CD14-positive monocyte (primary cell): Measurements from ENCODE around the gene OSBPL1A. TPM values are rescaled to one million over a fixed set of nuclear protein-coding genes. Genes with fewer than 3 reads are reported as not detected.
A peak's percentile ranks its signal among the peaks of the same experiment; 100 is the strongest.

Source experiments
- DNase-seq, 3 donors: peaks; one replicate each; pipeline ENCODE4 v3.0.0-alpha.2; 2011 to 2022
- H2AFZ ChIP-seq: 2 replicates; pipeline ENCODE4 v1.6.0; 2012; ENCODE audit warnings: mild to moderate bottlenecking, low read depth, low read length, inconsistent platforms; ENCODE audit not compliant: insufficient read depth, poor library complexity, severe bottlenecking
- H3K27ac ChIP-seq, 2 donors: 1 replicate in 1 of 2; 2 replicates in 1 of 2; pipeline ENCODE4 v1.5.1; 2012 to 2013; ENCODE audit warnings: low read length in 2 of 2, control low read depth in 1 of 2, inconsistent platforms in 1 of 2, low read depth in 1 of 2, mild to moderate bottlenecking in 1 of 2
- H3K27me3 ChIP-seq, 2 donors: one replicate each; pipeline versions ENCODE4 v1.6.0 to v1.6.1; 2011 to 2013; ENCODE audit warnings: low read length in 2 of 2; ENCODE audit not compliant: control insufficient read depth in 2 of 2, insufficient read depth in 2 of 2
- H3K36me3 ChIP-seq, 2 donors: replicated peaks in 1 of 2; 1 replicate in 1 of 2; 2 replicates in 1 of 2; pipeline versions ENCODE4 v1.5.1 to v1.6.1; 2012 to 2013; ENCODE audit warnings: low read length in 2 of 2, control low read depth in 1 of 2, inconsistent platforms in 1 of 2, mild to moderate bottlenecking in 1 of 2; ENCODE audit not compliant: insufficient read depth in 2 of 2, control insufficient read depth in 1 of 2
- H3K4me1 ChIP-seq, 2 donors: 1 replicate in 1 of 2; 2 replicates in 1 of 2; pipeline versions ENCODE4 v1.5.1 to v1.6.1; 2012 to 2013; ENCODE audit warnings: low read length in 2 of 2, control low read depth in 1 of 2, inconsistent platforms in 1 of 2, mild to moderate bottlenecking in 1 of 2, moderate library complexity in 1 of 2; ENCODE audit not compliant: insufficient read depth in 2 of 2, control insufficient read depth in 1 of 2
- H3K4me2 ChIP-seq: replicated peaks from 2 replicates; pipeline ENCODE3; 2012; ENCODE audit warnings: low read length, moderate library complexity, mild to moderate bottlenecking; ENCODE audit not compliant: poor library complexity, severe bottlenecking; ENCODE audit errors: extremely low read depth
- H3K4me3 ChIP-seq, 3 experiments: fragments of 200-600 bp in 1 of 3; sonication (generic) in 1 of 3; replicated peaks in 1 of 3; 1 replicate in 2 of 3; 2 replicates in 1 of 3; pipeline ENCODE4 v1.5.1; 2011 to 2013; ENCODE audit warnings: low read length in 3 of 3, mild to moderate bottlenecking in 3 of 3, control low read depth in 2 of 3, low read depth in 2 of 3, inconsistent platforms in 1 of 3, moderate library complexity in 1 of 3
- H3K79me2 ChIP-seq: 2 replicates; pipeline ENCODE4 v1.6.0; 2012; ENCODE audit warnings: mild to moderate bottlenecking, control low read depth, inconsistent platforms, low read length, moderate library complexity; ENCODE audit not compliant: insufficient read depth
- H3K9ac ChIP-seq: 2 replicates; pipeline ENCODE4 v1.6.0; 2017; ENCODE audit warnings: low read length, mild to moderate bottlenecking; ENCODE audit not compliant: insufficient read depth, poor library complexity, severe bottlenecking
- H3K9me3 ChIP-seq, 2 donors: replicated peaks in 1 of 2; 1 replicate in 1 of 2; 2 replicates in 1 of 2; pipeline versions ENCODE4 v1.5.1 to v1.6.1; 2012 to 2013; ENCODE audit warnings: low read length in 2 of 2, control low read depth in 1 of 2; ENCODE audit not compliant: control insufficient read depth in 1 of 2, insufficient read depth in 1 of 2
- H4K20me1 ChIP-seq: 2 replicates; pipeline ENCODE4 v1.6.0; 2012; ENCODE audit warnings: mild to moderate bottlenecking, low read length, control low read depth, moderate library complexity; ENCODE audit not compliant: insufficient read depth
- H3K27ac Mint-ChIP-seq, 7 donors: one replicate each; pipeline ENCODE4 v1.8.0; 2020; ENCODE audit warnings: mild to moderate bottlenecking in 7 of 7, mixed read lengths in 7 of 7, moderate library complexity in 6 of 7, inconsistent platforms in 2 of 7
- H3K27me3 Mint-ChIP-seq, 3 donors: one replicate each; pipeline ENCODE4 v1.8.0; 2021 to 2022; ENCODE audit warnings: low read depth in 3 of 3, mild to moderate bottlenecking in 3 of 3, mixed read lengths in 3 of 3, moderate library complexity in 3 of 3, inconsistent platforms in 1 of 3
- H3K36me3 Mint-ChIP-seq, 2 donors: one replicate each; pipeline ENCODE4 v1.8.0; 2020; ENCODE audit warnings: mixed read lengths in 2 of 2, inconsistent platforms in 1 of 2, mild to moderate bottlenecking in 1 of 2
- H3K4me1 Mint-ChIP-seq: one replicate; pipeline ENCODE4 v1.8.0; 2020; ENCODE audit warnings: mild to moderate bottlenecking, mixed read lengths
- H3K4me3 Mint-ChIP-seq, 2 donors: one replicate each; pipeline ENCODE4 v1.8.0; 2020; ENCODE audit warnings: mild to moderate bottlenecking in 2 of 2, mixed read lengths in 2 of 2, moderate library complexity in 1 of 2
- H3K9me3 Mint-ChIP-seq, 7 donors: one replicate each; pipeline ENCODE4 v1.8.0; 2020 to 2022; ENCODE audit warnings: mixed read lengths in 7 of 7, mild to moderate bottlenecking in 6 of 7, moderate library complexity in 6 of 7, inconsistent platforms in 2 of 7
- CTCF ChIP-seq: fragments of 200-600 bp; IDR thresholded peaks from one replicate; pipeline ENCODE4 v1.8.0; 2022; ENCODE audit warnings: antibody characterized with exemption, mild to moderate bottlenecking
- WGBS: methylation state at CpG from one replicate; pipeline ENCODE4 v1.1.5; 2013; ENCODE audit warnings: missing lambda C conversion rate; ENCODE audit not compliant: insufficient coverage; 5-methylcytosine and 5-hydroxymethylcytosine counted together
- intact Hi-C, 2 donors: fragments of 100-400 bp; cut with micrococcal nuclease; formaldehyde crosslinking; loops; one replicate each; pipeline versions ENCODE4 v1.15.0 to v1.15.1; 2023
- polyA plus RNA-seq, 3 donors: library from polyadenylated mRNA; depleted of rRNA in 1 of 3; unstranded in 2 of 3; stranded (reverse) in 1 of 3; fragments of 300-500 nt in 2 of 3; fragments of >200 nt in 1 of 3; fragmentation: Illumina TruSeq in 2 of 3; gene quantifications; 1 replicate in 2 of 3; 2 replicates in 1 of 3; pipeline ENCODE4 v1.2.3, GENCODE V29; 2012 to 2021

Gene OSBPL1A
- polyA plus RNA-seq, 3 donors = 6.3 to 9.1 (median 7.1) TPM

- Mint-ChIP-seq H3K4me1 (peaks cover 46% of the 10 kb centered on the region), H3K27me3 (peaks cover 7 to 18% (median 16%) of the 10 kb centered on the region in 3 donors), H3K27ac (peak overlapping the region in 1 of 7 donors; percentile 51), H3K4me3 (peak overlapping the region; percentile 86 to 94), H3K9me3 (peaks cover 0 to 4% (median 1%) of the 10 kb centered on the region in 7 donors), H3K36me3 (peaks cover 2 to 10% of the 10 kb centered on the region in 2 donors)
- Histone ChIP-seq H3K36me3 (peaks cover 0 to under 1% of the 10 kb centered on the region in 2 donors), H3K27me3 (peaks cover 5 to 17% of the 10 kb centered on the region in 2 donors), H3K4me2 (peak overlapping the region; percentile 87), H3K27ac (no peak overlapping the region), H2AFZ (peak overlapping the region; percentile 36), H3K9me3 (no peaks in the 10 kb centered on the region), H3K9ac (no peak overlapping the region), H4K20me1 (no peaks in the 10 kb centered on the region), H3K79me2 (no peaks in the 10 kb centered on the region), H3K4me1 (peaks cover 42 to 45% of the 10 kb centered on the region in 2 donors), H3K4me3 (peak overlapping the region; percentile 44 to 75 (median 46))
- intact Hi-C loops = no loop called here
- WGBS = no CpG with 5 or more reads among the region's 9 CpGs
- TF ChIP-seq CTCF = no peak
- DNase-seq = no peak
Observed at GRCh38 chr18:24272229-24272525, 125.4 kb downstream of the OSBPL1A start.

- Histone ChIP-seq H3K4me3 (peak overlapping the region; percentile 44 to 75 (median 46)), H3K9me3 (no peaks in the 10 kb centered on the region), H3K4me2 (peak overlapping the region; percentile 87), H4K20me1 (no peaks in the 10 kb centered on the region), H3K9ac (peak overlapping the region; percentile 37), H3K36me3 (no peaks in the 10 kb centered on the region), H2AFZ (peak overlapping the region; percentile 85), H3K27me3 (peaks cover 5 to 17% of the 10 kb centered on the region in 2 donors), H3K4me1 (peaks cover 42 to 45% of the 10 kb centered on the region in 2 donors), H3K79me2 (no peaks in the 10 kb centered on the region), H3K27ac (no peak overlapping the region)
- peak overlapping the region; percentile 86 to 94 for H3K4me3 Mint-ChIP-seq
- 1% methylated on average over 94 of the region's 96 CpGs for WGBS
- peaks cover 7 to 18% (median 16%) of the 10 kb centered on the region in 3 donors for H3K27me3 Mint-ChIP-seq
- peak; percentile 20 to 30 (median 22) for DNase-seq
- no peak for TF ChIP-seq CTCF
- H3K36me3 Mint-ChIP-seq = peaks cover 3 to 10% of the 10 kb centered on the region in 2 donors
- H3K4me1 Mint-ChIP-seq = peaks cover 46% of the 10 kb centered on the region
- peaks cover 0 to 4% (median 1%) of the 10 kb centered on the region in 7 donors for H3K9me3 Mint-ChIP-seq
- intact Hi-C loops = no loop called here
- peak overlapping the region in 1 of 7 donors; percentile 33 for H3K27ac Mint-ChIP-seq
Observed at GRCh38 chr18:24271381-24272228, 126.0 kb downstream of the OSBPL1A start.
